Activated T-helper 2 cell treated with anti-CD3 and anti-CD28 coated beads, Interferon-gamma antibody, Interleukin-2, Interleukin-4, amounts not matched to agents 10 μg/mL and 5 μg/mL and 100 μg/mL, durations not matched to agents 14 hours and 24 hours and 36 hours (primary cell): ENCODE results near the gene IGSF11. TPM values are rescaled to one million over a fixed set of nuclear protein-coding genes. Genes with fewer than 3 reads are reported as not detected.

Source experiments
- DNase-seq: peaks from one replicate; pipeline ENCODE4 v3.0.0; 2021; ENCODE audit warnings: low spot score
- H3K27ac Mint-ChIP-seq: one replicate; pipeline ENCODE4 v1.8.0; 2021; ENCODE audit warnings: mixed read lengths
- H3K27me3 Mint-ChIP-seq: one replicate; pipeline ENCODE4 v1.8.0; 2021; ENCODE audit warnings: low read depth, mixed read lengths
- H3K36me3 Mint-ChIP-seq: one replicate; pipeline ENCODE4 v1.8.0; 2021; ENCODE audit warnings: low read depth, mixed read lengths
- H3K4me1 Mint-ChIP-seq: one replicate; pipeline ENCODE4 v1.8.0; 2021; ENCODE audit warnings: low read depth, mixed read lengths
- H3K4me3 Mint-ChIP-seq: one replicate; pipeline ENCODE4 v1.8.0; 2021; ENCODE audit warnings: low read depth, mild to moderate bottlenecking, moderate library complexity, mixed read lengths
- H3K9me3 Mint-ChIP-seq: one replicate; pipeline ENCODE4 v1.8.0; 2021; ENCODE audit warnings: mixed read lengths
- intact Hi-C: fragments of 100-400 bp; cut with micrococcal nuclease; formaldehyde crosslinking; loops from one replicate; pipeline ENCODE4 v1.15.1; 2023
- total RNA-seq: library from RNA; stranded (reverse); gene quantifications from 2 replicates; pipeline ENCODE4 v1.2.3, GENCODE V29; 2022

The IGSF11 gene
- total RNA-seq, 1 donor from 2014 or later = not detected

DNA sequence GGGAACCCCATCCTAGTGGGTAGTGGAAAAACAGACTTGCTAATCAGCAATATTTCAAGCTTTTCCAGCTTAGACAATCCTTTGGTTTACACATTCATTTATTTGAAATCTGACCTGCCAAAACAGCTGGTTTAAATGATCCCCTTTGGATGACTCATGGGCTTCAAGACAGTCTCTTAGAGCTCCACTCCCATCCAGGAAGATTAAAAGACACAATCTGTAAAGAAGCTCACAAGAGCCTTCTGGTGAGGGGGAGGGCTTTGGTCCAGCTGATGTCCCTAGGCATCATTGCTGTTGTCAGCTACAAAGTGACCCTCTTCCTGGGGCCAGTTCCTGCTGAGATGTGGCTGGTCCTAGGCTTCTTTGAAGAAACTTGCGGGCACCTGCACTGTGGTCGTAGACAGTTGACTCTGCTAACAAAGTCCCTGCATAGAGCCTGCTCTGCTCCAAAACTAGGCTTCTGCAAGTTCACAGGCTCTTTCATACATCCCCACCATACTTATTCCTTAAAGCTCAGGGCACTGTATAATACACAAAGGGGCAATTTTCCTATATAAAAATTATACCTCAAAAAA is 73.7 kb downstream of the IGSF11 start:
- DNase-seq = no peak
- intact Hi-C loops = no loop called here
- Mint-ChIP-seq H3K9me3 (no peaks in the 10 kb centered on the region), H3K4me1 (peaks cover 12% of the 10 kb centered on the region), H3K27ac (no peak overlapping the region), H3K4me3 (no peak overlapping the region), H3K27me3 (peaks cover 33% of the 10 kb centered on the region), H3K36me3 (no peaks in the 10 kb centered on the region)

GRCh38 chr3:118955914-118956556 is 78.6 kb downstream of the IGSF11 start:
- H3K4me3 Mint-ChIP-seq = no peak overlapping the region
- DNase-seq = no peak
- no peaks in the 10 kb centered on the region for H3K36me3 Mint-ChIP-seq
- intact Hi-C loops = no loop called here
- H3K27me3 Mint-ChIP-seq = peaks cover 31% of the 10 kb centered on the region
- H3K9me3 Mint-ChIP-seq = peaks cover 6% of the 10 kb centered on the region
- no peak overlapping the region for H3K27ac Mint-ChIP-seq
- peaks cover 14% of the 10 kb centered on the region for H3K4me1 Mint-ChIP-seq

DNA sequence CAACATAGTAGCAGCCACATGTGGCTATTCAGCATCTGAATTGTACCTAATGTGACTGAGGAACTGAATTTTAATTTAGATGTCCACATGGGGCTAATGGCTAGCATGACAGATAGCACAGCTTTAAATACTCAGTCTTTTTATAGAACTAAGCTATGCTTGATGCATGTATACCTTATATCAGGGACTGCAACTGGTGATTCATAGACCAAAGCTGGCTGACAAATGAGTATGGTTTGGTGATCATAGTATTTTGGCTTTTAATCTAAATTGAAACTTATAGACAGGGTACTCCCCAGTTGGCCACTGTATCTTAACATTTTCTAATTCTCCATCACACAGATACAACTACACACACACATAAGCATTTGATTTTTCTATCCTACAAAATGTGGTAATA is 83.6 kb downstream of the IGSF11 start:
- H3K27me3 Mint-ChIP-seq = peaks cover 22% of the 10 kb centered on the region
- H3K27ac Mint-ChIP-seq = no peak overlapping the region
- no peak overlapping the region for H3K4me3 Mint-ChIP-seq
- peaks cover 19% of the 10 kb centered on the region for H3K4me1 Mint-ChIP-seq
- DNase-seq = no peak
- peaks cover 6% of the 10 kb centered on the region for H3K9me3 Mint-ChIP-seq
- no peaks in the 10 kb centered on the region for H3K36me3 Mint-ChIP-seq
- intact Hi-C loops = no loop called here

DNA sequence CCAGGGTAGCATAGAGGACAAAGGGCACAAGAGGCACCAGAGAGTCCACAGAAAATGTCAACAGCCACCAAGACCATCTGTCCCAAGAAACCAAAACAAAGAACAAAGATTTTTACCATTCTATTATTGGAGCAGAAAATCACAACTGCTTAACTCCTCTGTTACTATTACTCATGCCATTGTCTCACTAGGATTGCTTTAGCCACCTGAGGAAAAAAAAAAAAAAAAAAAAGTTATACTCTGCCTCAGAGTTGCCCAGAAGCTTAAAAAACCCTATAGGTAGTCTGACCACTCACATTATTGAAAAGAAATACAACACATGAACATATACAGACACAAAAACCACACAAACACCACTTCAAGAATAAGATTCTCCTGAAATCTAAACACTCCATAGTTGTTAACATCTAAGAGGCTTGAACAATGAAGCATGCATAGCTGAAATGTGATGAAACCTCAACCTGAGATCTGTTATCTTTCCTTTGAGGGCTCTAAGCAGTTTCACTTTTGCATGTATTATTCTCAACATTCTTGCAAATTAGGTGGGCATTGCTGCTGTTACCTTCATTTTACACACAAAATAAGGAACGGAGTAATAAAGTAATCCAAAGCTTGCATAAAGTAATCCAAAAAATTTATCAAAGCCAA is 85.4 kb downstream of the IGSF11 start:
- Mint-ChIP-seq H3K9me3 (peaks cover 6% of the 10 kb centered on the region), H3K4me3 (no peak overlapping the region), H3K27ac (no peak overlapping the region), H3K27me3 (peaks cover 30% of the 10 kb centered on the region), H3K36me3 (no peaks in the 10 kb centered on the region), H3K4me1 (peaks cover 16% of the 10 kb centered on the region)
- intact Hi-C loops = no loop called here
- no peak for DNase-seq

- Mint-ChIP-seq H3K36me3 (no peaks in the 10 kb centered on the region), H3K4me1 (peaks cover 16% of the 10 kb centered on the region), H3K27ac (no peak overlapping the region), H3K9me3 (no peaks in the 10 kb centered on the region), H3K4me3 (no peak overlapping the region), H3K27me3 (peaks cover 27% of the 10 kb centered on the region)
- no peak for DNase-seq
- intact Hi-C loops = no loop called here
Measured at GRCh38 chr3:118948146-118948545, 86.5 kb downstream of the IGSF11 start.

- Mint-ChIP-seq H3K9me3 (no peaks in the 10 kb centered on the region), H3K36me3 (no peaks in the 10 kb centered on the region), H3K27ac (no peak overlapping the region), H3K4me1 (peaks cover 24% of the 10 kb centered on the region), H3K27me3 (peaks cover 23% of the 10 kb centered on the region), H3K4me3 (no peak overlapping the region)
- intact Hi-C loops = no loop called here
- no peak for DNase-seq
Measured at GRCh38 chr3:118946449-118946848, 88.2 kb downstream of the IGSF11 start.

- Mint-ChIP-seq H3K9me3 (no peaks in the 10 kb centered on the region), H3K36me3 (no peaks in the 10 kb centered on the region), H3K4me3 (no peak overlapping the region), H3K4me1 (peaks cover 22% of the 10 kb centered on the region), H3K27ac (no peak overlapping the region), H3K27me3 (peaks cover 23% of the 10 kb centered on the region)
- intact Hi-C loops = no loop called here
- DNase-seq = no peak
Measured at GRCh38 chr3:118945834-118946233, 88.8 kb downstream of the IGSF11 start.

- DNase-seq = no peak
- intact Hi-C loops = no loop called here
- Mint-ChIP-seq H3K36me3 (no peaks in the 10 kb centered on the region), H3K4me1 (peaks cover 15% of the 10 kb centered on the region), H3K9me3 (no peaks in the 10 kb centered on the region), H3K27me3 (peaks cover 23% of the 10 kb centered on the region), H3K4me3 (no peak overlapping the region), H3K27ac (no peak overlapping the region)
Measured at GRCh38 chr3:118943597-118943996, 91.0 kb downstream of the IGSF11 start.

DNA sequence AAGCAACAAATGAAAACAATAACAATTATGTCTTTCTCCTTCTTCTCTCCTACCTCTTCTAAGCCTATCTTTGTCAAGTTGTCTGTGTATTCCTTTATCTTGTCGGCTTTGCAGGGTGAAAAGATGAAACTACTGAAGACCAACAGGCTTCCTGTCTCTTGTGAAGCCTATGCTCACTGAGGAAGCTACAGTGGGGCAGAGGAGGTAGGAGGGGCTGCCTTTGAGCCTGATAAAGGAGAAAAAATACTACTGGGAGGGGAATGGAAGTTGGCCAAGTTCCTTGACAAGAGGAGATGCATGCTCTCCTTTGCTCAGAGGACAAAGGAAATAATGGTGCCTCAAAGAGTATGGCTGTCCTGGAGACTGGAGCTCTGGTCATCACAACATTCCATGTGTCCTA is 92.0 kb downstream of the IGSF11 start:
- H3K4me3 Mint-ChIP-seq = no peak overlapping the region
- no peaks in the 10 kb centered on the region for H3K36me3 Mint-ChIP-seq
- intact Hi-C loops = no loop called here
- DNase-seq = no peak
- no peaks in the 10 kb centered on the region for H3K9me3 Mint-ChIP-seq
- no peak overlapping the region for H3K27ac Mint-ChIP-seq
- peaks cover 16% of the 10 kb centered on the region for H3K27me3 Mint-ChIP-seq
- peaks cover 13% of the 10 kb centered on the region for H3K4me1 Mint-ChIP-seq

GRCh38 chr3:118942195-118942594 is 92.5 kb downstream of the IGSF11 start:
- Mint-ChIP-seq H3K36me3 (no peaks in the 10 kb centered on the region), H3K4me3 (no peak overlapping the region), H3K27me3 (peaks cover 16% of the 10 kb centered on the region), H3K4me1 (peaks cover 13% of the 10 kb centered on the region), H3K9me3 (no peaks in the 10 kb centered on the region), H3K27ac (no peak overlapping the region)
- intact Hi-C loops = no loop called here
- DNase-seq = no peak

GRCh38 chr3:118941236-118941635 is 93.4 kb downstream of the IGSF11 start:
- Mint-ChIP-seq H3K4me3 (no peak overlapping the region), H3K36me3 (no peaks in the 10 kb centered on the region), H3K27ac (no peak overlapping the region), H3K4me1 (peaks cover 13% of the 10 kb centered on the region), H3K9me3 (no peaks in the 10 kb centered on the region), H3K27me3 (peaks cover 9% of the 10 kb centered on the region)
- DNase-seq = no peak
- intact Hi-C loops = no loop called here

GRCh38 chr3:118938183-118938961 is 96.3 kb downstream of the IGSF11 start:
- H3K27me3 Mint-ChIP-seq = peaks cover 1% of the 10 kb centered on the region
- no peaks in the 10 kb centered on the region for H3K36me3 Mint-ChIP-seq
- no peak overlapping the region for H3K27ac Mint-ChIP-seq
- peaks cover 13% of the 10 kb centered on the region for H3K4me1 Mint-ChIP-seq
- intact Hi-C loops = no loop called here
- H3K9me3 Mint-ChIP-seq = no peaks in the 10 kb centered on the region
- no peak for DNase-seq
- H3K4me3 Mint-ChIP-seq = no peak overlapping the region

GRCh38 chr3:118936811-118937210 is 97.8 kb downstream of the IGSF11 start:
- DNase-seq = no peak
- H3K4me1 Mint-ChIP-seq = peaks cover 5% of the 10 kb centered on the region
- H3K27me3 Mint-ChIP-seq = no peaks in the 10 kb centered on the region
- intact Hi-C loops = no loop called here
- H3K4me3 Mint-ChIP-seq = no peak overlapping the region
- H3K36me3 Mint-ChIP-seq = no peaks in the 10 kb centered on the region
- H3K9me3 Mint-ChIP-seq = no peaks in the 10 kb centered on the region
- no peak overlapping the region for H3K27ac Mint-ChIP-seq
